NCI-H748 (cell line): ENCODE data around the gene WDR83.
"Not testable (repeated sequence)": the region's sequence is repeated elsewhere in the genome, so short reads cannot be mapped to it uniquely, and the experiment has no call there.

Experiments used
- DNase-seq: peaks from one replicate; lab custom pipeline; 2025; ENCODE audit not compliant: unreplicated experiment; lab: John Stamatoyannopoulos, UW

Gene WDR83

DNA sequence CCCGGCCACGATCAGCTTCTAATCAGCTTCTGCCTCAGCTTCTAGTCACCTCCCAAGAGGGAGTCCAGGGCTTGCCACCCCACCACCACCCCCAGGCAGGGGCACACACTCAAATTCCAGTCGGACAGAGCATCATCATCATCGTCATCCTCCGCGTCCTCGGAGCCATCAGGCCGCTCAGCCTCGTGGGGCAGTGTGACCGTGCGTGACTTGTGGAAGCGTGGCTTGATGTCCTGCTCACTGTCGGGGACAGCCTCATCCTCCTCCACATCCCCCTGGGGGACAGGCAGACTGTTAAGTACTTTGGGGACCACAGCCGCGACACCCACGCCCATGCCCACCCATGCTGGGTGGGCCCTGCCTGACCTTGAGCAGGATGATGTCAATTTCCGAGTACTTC, 44.6 kb downstream of the WDR83 start:
- DNase-seq: no peak

DNA sequence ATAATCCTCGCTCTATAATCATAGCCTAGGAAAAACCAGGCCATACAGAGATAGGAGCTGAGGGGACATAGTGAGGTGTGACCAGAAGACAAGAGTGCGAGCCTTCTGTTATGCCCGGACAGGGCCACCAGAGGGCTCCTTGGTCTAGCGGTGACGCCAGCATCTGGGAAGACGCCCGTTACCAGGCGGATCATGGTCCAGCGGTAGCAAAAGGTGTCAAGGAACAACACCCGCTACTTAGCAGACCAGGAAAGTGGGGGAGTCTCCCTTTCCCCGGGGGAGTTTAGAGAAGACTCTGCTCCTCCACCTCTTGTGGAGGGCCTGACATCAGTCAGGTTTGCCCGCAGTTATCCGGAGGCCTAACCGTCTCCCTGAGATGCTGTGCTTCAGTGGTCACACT, 45.5 kb downstream of the WDR83 start:
- DNase-seq: not testable (repeated sequence)

- DNase-seq: not testable (repeated sequence)
These were observed 46.7 kb downstream of the WDR83 start for GRCh38 chr19:12713304-12713703.

- DNase-seq: no peak
These were observed 48.5 kb downstream of the WDR83 start for GRCh38 chr19:12715102-12715501.

DNA sequence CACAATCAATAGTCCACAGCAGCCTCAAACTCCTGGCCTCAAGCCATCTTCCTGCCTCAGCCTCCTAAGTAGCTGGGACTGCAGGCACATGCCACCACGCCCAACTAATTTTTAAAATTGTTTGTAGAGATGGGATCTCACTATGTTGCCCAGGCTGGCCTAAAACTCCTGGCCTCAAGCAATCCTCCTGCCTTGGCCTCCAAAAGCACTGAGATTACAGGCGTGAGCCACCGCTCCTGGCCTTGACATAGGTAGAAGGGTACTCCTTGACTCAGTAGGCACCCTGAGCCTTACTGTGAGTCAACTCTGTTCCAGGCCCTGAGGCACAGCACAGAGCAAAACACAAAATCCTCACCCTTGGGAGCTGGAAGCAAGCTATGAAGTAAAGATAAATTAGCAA, 49.3 kb downstream of the WDR83 start:
- no peak for DNase-seq

DNA sequence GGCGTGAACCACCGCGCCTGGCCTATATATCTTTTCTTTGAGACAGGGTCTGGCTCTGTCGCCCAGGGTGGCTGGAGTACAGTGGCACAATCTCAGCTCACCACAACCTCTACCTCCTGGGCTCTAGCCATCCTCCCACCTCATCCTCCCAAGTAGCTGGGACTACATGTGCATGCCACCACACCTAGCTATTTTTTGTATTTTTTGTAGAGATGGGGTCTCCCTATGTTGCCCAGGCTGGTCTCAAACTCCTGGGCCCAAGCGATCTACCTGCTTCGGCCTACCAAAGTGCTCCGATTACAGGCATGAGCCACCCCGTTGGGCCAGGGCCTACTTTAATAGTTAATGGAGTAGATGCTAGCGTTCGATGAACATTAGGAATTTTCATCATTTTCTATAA, 53.7 kb downstream of the WDR83 start:
- DNase-seq: no peak

DNA sequence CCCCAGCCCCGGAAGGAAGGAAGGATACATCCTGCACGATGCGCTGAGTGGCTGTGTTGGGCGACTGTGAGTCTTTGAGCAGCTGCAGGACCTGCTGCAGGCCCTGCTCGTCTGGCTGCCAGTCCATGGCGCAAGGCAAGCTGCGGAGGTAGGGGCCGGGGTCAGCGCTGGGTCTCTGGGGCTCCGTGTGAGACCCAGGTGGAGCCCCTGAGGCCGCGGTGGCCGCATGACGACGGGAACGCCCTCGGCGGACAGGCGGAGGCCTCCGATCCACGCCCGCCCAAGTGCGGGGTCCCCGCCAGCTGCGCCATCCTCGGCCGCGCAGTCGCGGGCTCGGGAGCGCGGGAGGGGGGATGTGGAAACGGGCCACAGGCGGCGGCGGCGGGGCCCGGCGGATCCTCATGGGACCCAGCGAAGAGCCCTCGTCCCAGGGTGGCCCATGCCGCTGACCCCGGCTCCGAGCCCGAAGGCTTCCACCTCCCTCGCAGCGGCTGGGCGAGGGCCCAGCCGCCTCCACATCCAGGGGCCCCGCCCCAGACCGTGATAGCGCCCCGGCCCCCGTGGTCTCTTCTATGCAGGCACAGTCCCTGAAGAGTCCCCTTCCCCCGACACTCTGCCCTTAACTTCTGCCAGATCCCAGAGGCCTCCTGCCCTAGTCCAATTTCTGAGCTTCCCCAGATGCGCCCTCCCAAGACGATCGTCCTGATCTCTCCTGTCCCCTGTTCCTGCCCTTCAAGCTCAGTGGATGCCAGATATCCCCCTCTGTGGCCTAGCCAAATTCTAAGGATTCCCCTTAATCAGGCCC, 54.4 kb downstream of the WDR83 start:
- DNase-seq: no peak

GRCh38 chr19:12721656-12722565, 55.3 kb downstream of the WDR83 start:
- DNase-seq: peak; percentile 45

- DNase-seq: peak; percentile 98
These were observed 56.2 kb downstream of the WDR83 start for GRCh38 chr19:12722566-12723380.

- DNase-seq: no peak
These were observed 56.7 kb downstream of the WDR83 start for GRCh38 chr19:12723381-12723640.

- DNase-seq: peak; percentile 67
These were observed 57.2 kb downstream of the WDR83 start, which contains the start of gene TNPO2 for GRCh38 chr19:12723641-12724426. TSS of gene TNPO2 (minus strand) at chr19:12723932. CDS start at chr19:12720977, 2,955 bp downstream.
